HCT116 (cell line): Measurements from ENCODE around the gene UBE2V1. TPM values are rescaled to one million over a fixed set of nuclear protein-coding genes. Genes with fewer than 3 reads are reported as not detected.
A peak's percentile ranks its signal among the peaks of the same experiment; 100 is the strongest.

Source experiments
- ATAC-seq: fragments of 200-7000 bp; cut with Tn5 transposase; 2 replicates; pipeline ENCODE4 v1.9.1; 2020; ENCODE audit warnings: mild to moderate bottlenecking, moderate library complexity
- BruUV-seq: library from RNA; stranded (reverse); fragments of 400-500 nt; replicated peaks from 2 replicates; lab custom pipeline; 2021; lab: Mats Ljungman, UMichigan
- CTCF ChIA-PET: fragments of 300-600 bp; sonication (Branson Sonifier 250); formaldehyde crosslinking; loops from one replicate; lab custom pipeline; 2021; ENCODE audit warnings: antibody characterized with exemption; lab: Charles Lee
- POLR2A ChIA-PET: fragments of 300-600, 350-600 bp; sonication (Branson Sonifier 250); formaldehyde crosslinking; loops from one replicate; lab custom pipeline; 2021; ENCODE audit warnings: antibody characterized with exemption; lab: Charles Lee
- RAD21 ChIA-PET, 2 experiments: fragments of 300-600 bp; sonication (Branson Sonifier 250); formaldehyde crosslinking; loops; one replicate each; lab custom pipeline; 2023; ENCODE audit warnings: low total read pairs in 2 of 2; ENCODE audit not compliant: uncharacterized antibody in 2 of 2, unreplicated experiment in 2 of 2, low non-redundant PET in 1 of 2; lab: Charles Lee
- DNase-seq: peaks from one replicate; pipeline ENCODE4 v3.0.0-alpha.2; 2010; ENCODE audit warnings: low read depth, low spot score
- H2AFZ ChIP-seq: fragments of 200-600 bp; shearing (Covaris generic), sonication (generic); 2 replicates; pipeline ENCODE4 v1.6.1; 2017; ENCODE audit warnings: low read depth, mixed run types, mixed read lengths, antibody characterized with exemption, low read length; ENCODE audit not compliant: poor library complexity, severe bottlenecking
- H3K27ac ChIP-seq: 2 replicates; pipeline ENCODE4 v1.5.1; 2012; ENCODE audit warnings: low read depth, low read length
- H3K27me3 ChIP-seq: fragments of 200-600 bp; sonication (generic); 2 replicates; pipeline ENCODE4 v1.6.1; 2016; ENCODE audit warnings: mixed run types, low read length, mixed read lengths; ENCODE audit not compliant: insufficient read depth
- H3K36me3 ChIP-seq, 2 experiments: fragments of 200-500 bp in 1 of 2; fragments of 200-600 bp in 1 of 2; sonication (Bioruptor generic) in 1 of 2; sonication (generic) in 1 of 2; 2 replicates each; pipeline versions ENCODE4 v1.5.1 to v1.6.1; 2014 to 2016; ENCODE audit warnings: low read length in 2 of 2, inconsistent platforms in 1 of 2, mixed read lengths in 1 of 2, mixed run types in 1 of 2; ENCODE audit not compliant: insufficient read depth in 2 of 2, control insufficient read depth in 1 of 2
- H3K4me1 ChIP-seq, 2 experiments: fragments of 200-600 bp in 1 of 2; sonication (generic) in 1 of 2; 2 replicates each; pipeline versions ENCODE4 v1.5.1 to v1.6.1; 2012 to 2017; ENCODE audit warnings: low read length in 2 of 2, inconsistent platforms in 1 of 2, mild to moderate bottlenecking in 1 of 2, mixed read lengths in 1 of 2, mixed run types in 1 of 2, moderate library complexity in 1 of 2; ENCODE audit not compliant: insufficient read depth in 2 of 2, control insufficient read depth in 1 of 2
- H3K4me2 ChIP-seq: fragments of 200-600 bp; sonication (generic); 2 replicates; pipeline ENCODE4 v1.6.1; 2017; ENCODE audit warnings: mixed run types, low read length, mixed read lengths
- H3K4me3 ChIP-seq, 2 experiments: fragments of 200-600 bp in 1 of 2; sonication (generic) in 1 of 2; replicated peaks in 1 of 2; 2 replicates each; pipeline ENCODE4 v1.5.1; 2011 to 2016; ENCODE audit warnings: low read length in 2 of 2, control low read depth in 1 of 2, low read depth in 1 of 2, mild to moderate bottlenecking in 1 of 2, mixed read lengths in 1 of 2, mixed run types in 1 of 2
- H3K79me2 ChIP-seq: fragments of 200-600 bp; sonication (generic); 2 replicates; pipeline ENCODE4 v1.6.1; 2017; ENCODE audit warnings: mild to moderate bottlenecking, mixed run types, low read length, moderate library complexity, mixed read lengths; ENCODE audit not compliant: insufficient read depth
- H3K9ac ChIP-seq: fragments of 200-600 bp; sonication (generic); 2 replicates; pipeline ENCODE4 v1.6.1; 2016; ENCODE audit warnings: low read length, mixed read lengths
- H3K9me2 ChIP-seq: fragments of 200-600 bp; sonication (generic), shearing (Covaris generic); 2 replicates; pipeline ENCODE4 v1.6.1; 2017; ENCODE audit warnings: mixed run types, mild to moderate bottlenecking, moderate library complexity; ENCODE audit not compliant: insufficient read depth
- H3K9me3 ChIP-seq, 2 experiments: fragments of 200-500 bp in 1 of 2; fragments of 200-600 bp in 1 of 2; sonication (Bioruptor generic) in 1 of 2; sonication (generic) in 1 of 2; 2 replicates each; pipeline ENCODE4 v1.6.1; 2014 to 2017; ENCODE audit warnings: low read length in 2 of 2, mixed read lengths in 2 of 2, inconsistent platforms in 1 of 2, low read depth in 1 of 2, mild to moderate bottlenecking in 1 of 2, mixed run types in 1 of 2, moderate library complexity in 1 of 2; ENCODE audit not compliant: control insufficient read depth in 1 of 2, insufficient read depth in 1 of 2
- H4K20me1 ChIP-seq: fragments of 200-600 bp; sonication (generic), shearing (Covaris generic); 2 replicates; pipeline ENCODE4 v1.6.1; 2017; ENCODE audit warnings: mixed run types, mild to moderate bottlenecking, moderate library complexity; ENCODE audit not compliant: insufficient read depth
- CBX3 ChIP-seq: IDR thresholded peaks from 2 replicates; pipeline ENCODE4 v1.6.1; 2012; ENCODE audit warnings: low read depth
- CEBPB ChIP-seq: IDR thresholded peaks from 2 replicates; pipeline ENCODE4 v1.6.1; 2012; ENCODE audit warnings: low read depth
- EGR1 ChIP-seq: IDR thresholded peaks from 2 replicates; pipeline ENCODE4 v1.6.1; 2012; ENCODE audit warnings: low read depth
- ELF1 ChIP-seq: IDR thresholded peaks from 2 replicates; pipeline ENCODE4 v1.6.1; 2012; ENCODE audit warnings: low read depth, borderline replicate concordance
- FOSL1 ChIP-seq: IDR thresholded peaks from 2 replicates; pipeline ENCODE4 v1.6.1; 2012; ENCODE audit warnings: low read depth
- JUND ChIP-seq: IDR thresholded peaks from 2 replicates; pipeline ENCODE4 v1.6.1; 2012
- POLR2A ChIP-seq: IDR thresholded peaks from 2 replicates; pipeline ENCODE4 v1.7.0; 2011; ENCODE audit warnings: borderline replicate concordance; ENCODE audit not compliant: insufficient read depth, insufficient read length; ENCODE audit errors: extremely low read depth
- POLR2AphosphoS5 ChIP-seq: IDR thresholded peaks from 2 replicates; pipeline ENCODE4 v1.6.1; 2011; ENCODE audit warnings: mild to moderate bottlenecking, low read depth, low read length, moderate library complexity
- RAD21 ChIP-seq: IDR thresholded peaks from 2 replicates; pipeline ENCODE4 v1.6.1; 2012; ENCODE audit warnings: low read depth, mild to moderate bottlenecking
- SP1 ChIP-seq: IDR thresholded peaks from 2 replicates; pipeline ENCODE4 v1.6.1; 2012; ENCODE audit warnings: low read depth
- SRF ChIP-seq: IDR thresholded peaks from 2 replicates; pipeline ENCODE4 v1.6.1; 2012; ENCODE audit warnings: low read depth
- TCF7L2 ChIP-seq: IDR thresholded peaks from 2 replicates; pipeline ENCODE4 v1.7.0; 2011; ENCODE audit warnings: borderline replicate concordance, inconsistent platforms; ENCODE audit not compliant: insufficient read depth, insufficient read length; ENCODE audit errors: extremely low read depth
- ZFX ChIP-seq: fragments of 450-650 bp; IDR thresholded peaks from 2 replicates; pipeline ENCODE4 v1.6.1; 2017
- intact Hi-C: fragments of 100-400 bp; cut with micrococcal nuclease; formaldehyde crosslinking; loops from 2 replicates; pipeline ENCODE4 v1.10.0; 2022
- total RNA-seq: library from RNA; stranded (reverse); gene quantifications from one replicate; pipeline ENCODE4 v1.2.1, GENCODE V29; 2021; ENCODE audit not compliant: unreplicated experiment
- TF ChIP-seq, protein P1 (sequence below): IDR thresholded peaks from 2 replicates; pipeline ENCODE4 v1.6.1; 2012
- TF ChIP-seq, protein P2 (sequence below): IDR thresholded peaks from 2 replicates; pipeline ENCODE4 v1.6.1; 2012
- TF ChIP-seq, protein P3 (sequence below), 3 experiments: fragments of 200-600 bp in 1 of 3; sonication (generic) in 1 of 3; IDR thresholded peaks in 2 of 3; conservative IDR thresholded peaks in 1 of 3; 2 replicates each; pipeline ENCODE4 v1.5.1; 2012 to 2017; ENCODE audit warnings: low read depth in 2 of 3, low read length in 2 of 3, antibody characterized with exemption in 1 of 3, borderline replicate concordance in 1 of 3, control low read depth in 1 of 3, mild to moderate bottlenecking in 1 of 3, mixed read lengths in 1 of 3, mixed run types in 1 of 3, moderate library complexity in 1 of 3; ENCODE audit not compliant: insufficient read depth in 1 of 3
- TF ChIP-seq, protein P4 (sequence below): IDR thresholded peaks from 2 replicates; pipeline ENCODE4 v1.6.1; 2011; ENCODE audit warnings: mild to moderate bottlenecking, low read length, moderate library complexity; ENCODE audit not compliant: insufficient replicate concordance; ENCODE audit errors: extremely low read depth

Gene UBE2V1
- total RNA-seq, 1 experiment from 2014 or later: 114 TPM

DNA sequence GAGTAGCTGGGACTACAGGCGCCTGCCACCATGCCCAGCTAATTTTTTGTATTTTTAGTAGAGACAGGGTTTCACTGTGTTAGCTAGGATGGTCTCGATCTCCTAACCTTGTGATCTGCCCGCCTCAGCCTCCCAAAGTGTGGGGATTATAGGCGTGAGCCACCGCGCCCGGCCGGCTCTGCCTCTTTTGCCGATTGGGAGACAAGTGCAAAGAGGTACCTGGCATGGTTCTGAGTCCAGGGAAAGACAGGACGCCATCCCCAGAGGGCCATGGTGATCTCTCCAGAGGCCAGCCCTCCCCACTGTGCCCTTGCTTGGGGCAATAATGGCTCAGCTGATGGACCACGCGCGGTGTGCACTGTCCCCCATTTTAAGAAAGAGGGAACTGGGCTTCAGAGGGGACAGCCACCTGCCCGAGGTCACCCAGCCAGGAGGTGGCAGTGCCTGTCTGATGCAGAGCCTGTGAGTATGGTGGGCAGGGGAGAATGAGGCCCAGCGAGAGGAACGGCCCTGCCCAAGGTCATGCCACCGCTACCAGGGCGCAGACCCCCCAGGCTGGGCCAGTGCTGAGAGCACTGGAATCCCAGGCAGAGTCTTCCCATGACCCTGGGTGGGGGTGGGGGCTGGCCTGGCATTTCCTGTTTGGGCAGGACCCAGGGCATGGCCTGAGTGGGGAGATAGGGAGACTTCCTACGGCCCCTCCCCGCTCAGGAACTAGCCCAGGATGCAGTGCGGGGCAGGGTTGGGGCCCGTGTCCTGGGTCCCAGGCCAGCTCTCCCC lies 69.2 kb downstream of the UBE2V1 start:
- H3K27ac ChIP-seq: no peak overlapping the region
- no peak overlapping the region for H3K4me2 ChIP-seq
- intact Hi-C loops: no loop called here
- CTCF ChIA-PET: no interaction called here
- RAD21 ChIA-PET: no interaction called here
- H2AFZ ChIP-seq: no peak overlapping the region
- no peaks in the 10 kb centered on the region for H3K9me3 ChIP-seq
- no peak overlapping the region for H3K9ac ChIP-seq
- no peak for DNase-seq
- H3K36me3 ChIP-seq: no peaks in the 10 kb centered on the region
- TF ChIP-seq POLR2A: no peak
- TF ChIP-seq, protein P1, sequence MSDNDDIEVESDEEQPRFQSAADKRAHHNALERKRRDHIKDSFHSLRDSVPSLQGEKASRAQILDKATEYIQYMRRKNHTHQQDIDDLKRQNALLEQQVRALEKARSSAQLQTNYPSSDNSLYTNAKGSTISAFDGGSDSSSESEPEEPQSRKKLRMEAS: no peak
- no peak for TF ChIP-seq FOSL1
- TF ChIP-seq, protein P2, sequence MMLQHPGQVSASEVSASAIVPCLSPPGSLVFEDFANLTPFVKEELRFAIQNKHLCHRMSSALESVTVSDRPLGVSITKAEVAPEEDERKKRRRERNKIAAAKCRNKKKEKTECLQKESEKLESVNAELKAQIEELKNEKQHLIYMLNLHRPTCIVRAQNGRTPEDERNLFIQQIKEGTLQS: no peak
- TF ChIP-seq ZFX: no peak
- no peak for TF ChIP-seq RAD21
- no peak for TF ChIP-seq POLR2AphosphoS5
- TF ChIP-seq, protein P3, sequence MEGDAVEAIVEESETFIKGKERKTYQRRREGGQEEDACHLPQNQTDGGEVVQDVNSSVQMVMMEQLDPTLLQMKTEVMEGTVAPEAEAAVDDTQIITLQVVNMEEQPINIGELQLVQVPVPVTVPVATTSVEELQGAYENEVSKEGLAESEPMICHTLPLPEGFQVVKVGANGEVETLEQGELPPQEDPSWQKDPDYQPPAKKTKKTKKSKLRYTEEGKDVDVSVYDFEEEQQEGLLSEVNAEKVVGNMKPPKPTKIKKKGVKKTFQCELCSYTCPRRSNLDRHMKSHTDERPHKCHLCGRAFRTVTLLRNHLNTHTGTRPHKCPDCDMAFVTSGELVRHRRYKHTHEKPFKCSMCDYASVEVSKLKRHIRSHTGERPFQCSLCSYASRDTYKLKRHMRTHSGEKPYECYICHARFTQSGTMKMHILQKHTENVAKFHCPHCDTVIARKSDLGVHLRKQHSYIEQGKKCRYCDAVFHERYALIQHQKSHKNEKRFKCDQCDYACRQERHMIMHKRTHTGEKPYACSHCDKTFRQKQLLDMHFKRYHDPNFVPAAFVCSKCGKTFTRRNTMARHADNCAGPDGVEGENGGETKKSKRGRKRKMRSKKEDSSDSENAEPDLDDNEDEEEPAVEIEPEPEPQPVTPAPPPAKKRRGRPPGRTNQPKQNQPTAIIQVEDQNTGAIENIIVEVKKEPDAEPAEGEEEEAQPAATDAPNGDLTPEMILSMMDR (IDR thresholded peaks at IDR 0.05 in 2 of 3, conservative IDR thresholded peaks at IDR 0.05 in 1 of 3; ENCODE audit: borderline replicate concordance in 1 of 3, insufficient read depth in 1 of 3, low read depth in 2 of 3, low read length in 2 of 3): no peak
- no peak for TF ChIP-seq SP1
- TF ChIP-seq SRF: no peak
- TF ChIP-seq JUND: no peak
- no peak for TF ChIP-seq CEBPB
- TF ChIP-seq EGR1: no peak
- no peak for TF ChIP-seq CBX3
- no peak for TF ChIP-seq TCF7L2
- TF ChIP-seq ELF1: no peak
- TF ChIP-seq, protein P4, sequence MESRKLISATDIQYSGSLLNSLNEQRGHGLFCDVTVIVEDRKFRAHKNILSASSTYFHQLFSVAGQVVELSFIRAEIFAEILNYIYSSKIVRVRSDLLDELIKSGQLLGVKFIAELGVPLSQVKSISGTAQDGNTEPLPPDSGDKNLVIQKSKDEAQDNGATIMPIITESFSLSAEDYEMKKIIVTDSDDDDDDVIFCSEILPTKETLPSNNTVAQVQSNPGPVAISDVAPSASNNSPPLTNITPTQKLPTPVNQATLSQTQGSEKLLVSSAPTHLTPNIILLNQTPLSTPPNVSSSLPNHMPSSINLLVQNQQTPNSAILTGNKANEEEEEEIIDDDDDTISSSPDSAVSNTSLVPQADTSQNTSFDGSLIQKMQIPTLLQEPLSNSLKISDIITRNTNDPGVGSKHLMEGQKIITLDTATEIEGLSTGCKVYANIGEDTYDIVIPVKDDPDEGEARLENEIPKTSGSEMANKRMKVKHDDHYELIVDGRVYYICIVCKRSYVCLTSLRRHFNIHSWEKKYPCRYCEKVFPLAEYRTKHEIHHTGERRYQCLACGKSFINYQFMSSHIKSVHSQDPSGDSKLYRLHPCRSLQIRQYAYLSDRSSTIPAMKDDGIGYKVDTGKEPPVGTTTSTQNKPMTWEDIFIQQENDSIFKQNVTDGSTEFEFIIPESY: no peak
- peaks cover under 1 to 9% of the 10 kb centered on the region in 2 experiments; a peak in 3 of 4 replicates for H3K4me1 ChIP-seq
- ATAC-seq: peak; percentile 41; the same call in 1 of the 2 replicates
- no TSS peak for BruUV-seq
- no peak overlapping the region for H3K4me3 ChIP-seq
- H3K27me3 ChIP-seq: no peaks in the 10 kb centered on the region
- POLR2A ChIA-PET: no interaction called here
- H3K79me2 ChIP-seq: no peaks in the 10 kb centered on the region
- no peaks in the 10 kb centered on the region for H3K9me2 ChIP-seq
- H4K20me1 ChIP-seq: no peaks in the 10 kb centered on the region
